Cardiac muscle cell (in vitro differentiated cells and primary cell): ENCODE data around the gene MAPK13. TPM values are rescaled to one million over a fixed set of nuclear protein-coding genes. Genes with fewer than 3 reads are reported as not detected.

Experiments used
- DNase-seq, 2 donors: peaks; one replicate each; pipeline versions ENCODE4 v3.0.0 to v3.0.0-alpha.2; 2010 to 2017; ENCODE audit warnings: low read depth in 1 of 2, low spot score in 1 of 2
- H3K27ac ChIP-seq: fragments of 200-600 bp; sonication (generic); 2 replicates; pipeline ENCODE4 v1.5.1; 2016
- H3K27me3 ChIP-seq: fragments of 200-600 bp; sonication (generic); 2 replicates; pipeline ENCODE4 v1.6.0; 2016; ENCODE audit warnings: control low read depth
- H3K36me3 ChIP-seq: fragments of 200-600 bp; sonication (generic); 2 replicates; pipeline ENCODE4 v1.5.1; 2016; ENCODE audit warnings: control low read depth
- H3K4me1 ChIP-seq: fragments of 200-600 bp; sonication (generic); 2 replicates; pipeline ENCODE4 v1.8.1; 2017; ENCODE audit warnings: low read depth, mild to moderate bottlenecking, mixed run types
- H3K4me3 ChIP-seq: fragments of 200-600 bp; sonication (generic); 2 replicates; pipeline ENCODE4 v1.5.1; 2016; ENCODE audit warnings: mild to moderate bottlenecking
- H3K9me3 ChIP-seq: fragments of 200-600 bp; sonication (generic); 2 replicates; pipeline ENCODE4 v1.5.1; 2017; ENCODE audit warnings: low read depth, mild to moderate bottlenecking, control low read depth
- CTCF ChIP-seq: IDR thresholded peaks from 2 replicates; pipeline ENCODE4 v1.5.1; 2012; ENCODE audit warnings: low read depth, mild to moderate bottlenecking, low read length
- polyA plus RNA-seq: library from polyadenylated mRNA; unstranded; fragments of >200 nt; fragmentation: Nextera tagmentation; extraction: Ambion mirVana; gene quantifications from 2 replicates; pipeline ENCODE4 v1.2.1, GENCODE V29; 2016
- total RNA-seq: library from RNA; depleted of rRNA; stranded (reverse); fragments of >200 nt; gene quantifications from 2 replicates; pipeline ENCODE4 v1.2.3, GENCODE V29; 2016

The MAPK13 gene
- total and polyA plus RNA-seq, 2 experiments from 2014 or later, result 1.1 to 2.3 TPM

- Histone ChIP-seq H3K4me1 (peaks cover 23% of the 10 kb centered on the region), H3K27ac (no peak overlapping the region), H3K9me3 (no peaks in the 10 kb centered on the region), H3K36me3 (no peaks in the 10 kb centered on the region), H3K4me3 (no peak overlapping the region), H3K27me3 (peaks cover 26% of the 10 kb centered on the region)
- no peak for DNase-seq
- TF ChIP-seq CTCF, result no peak
Measured at GRCh38 chr6:36132246-36132895, 2.1 kb downstream of the MAPK13 start.

GRCh38 chr6:36133148-36133547 is 2.8 kb downstream of the MAPK13 start:
- Histone ChIP-seq H3K27me3 (peaks cover 26% of the 10 kb centered on the region), H3K9me3 (no peaks in the 10 kb centered on the region), H3K4me3 (no peak overlapping the region), H3K27ac (no peak overlapping the region), H3K36me3 (no peaks in the 10 kb centered on the region), H3K4me1 (peaks cover 23% of the 10 kb centered on the region)
- no peak for DNase-seq
- TF ChIP-seq CTCF, result no peak

GRCh38 chr6:36133912-36134311 is 3.6 kb downstream of the MAPK13 start:
- H3K9me3 ChIP-seq, result no peaks in the 10 kb centered on the region
- peaks cover 23% of the 10 kb centered on the region for H3K4me1 ChIP-seq
- no peak for DNase-seq

GRCh38 chr6:36135053-36135731 is 4.9 kb downstream of the MAPK13 start:
- H3K27me3 ChIP-seq, result peaks cover 10% of the 10 kb centered on the region
- no peak overlapping the region for H3K27ac ChIP-seq
- H3K36me3 ChIP-seq, result no peaks in the 10 kb centered on the region
- no peak for DNase-seq
- H3K9me3 ChIP-seq, result no peaks in the 10 kb centered on the region
- TF ChIP-seq CTCF, result no peak
- peaks cover 30% of the 10 kb centered on the region for H3K4me1 ChIP-seq
- H3K4me3 ChIP-seq, result no peak overlapping the region

More at GRCh38 chr6:36133912-36134311, 3.6 kb downstream of the MAPK13 start:
- no peak for TF ChIP-seq CTCF
- Histone ChIP-seq H3K27me3 (peaks cover 22% of the 10 kb centered on the region), H3K27ac (no peak overlapping the region), H3K4me3 (no peak overlapping the region), H3K36me3 (no peaks in the 10 kb centered on the region)

GRCh38 chr6:36136034-36136433 is 5.7 kb downstream of the MAPK13 start:
- Histone ChIP-seq H3K4me3 (no peak overlapping the region), H3K36me3 (no peaks in the 10 kb centered on the region), H3K27me3 (peaks cover 1% of the 10 kb centered on the region), H3K9me3 (no peaks in the 10 kb centered on the region), H3K27ac (no peak overlapping the region), H3K4me1 (peaks cover 33% of the 10 kb centered on the region)
- TF ChIP-seq CTCF, result no peak
- DNase-seq, result no peak
